ENCODE data around the gene PIK3R4.

PIK3R4 gene

GRCh38 chr3:130648293-130648692 is 98.3 kb downstream of the PIK3R4 start:
- Histone ChIP-seq H3K36me3 (ENCODE audit: control insufficient read depth in 2 of 2, insufficient read depth in 2 of 2, low read length in 2 of 2) (no peaks in the 10 kb centered on the region), H3K9me3 (ENCODE audit: control insufficient read depth in 2 of 2, low read length in 2 of 2) (no peaks in the 10 kb centered on the region), H3K27me3 (ENCODE audit: control insufficient read depth in 2 of 2, insufficient read depth in 2 of 2, low read length in 2 of 2) (no peaks in the 10 kb centered on the region), H3K4me1 (ENCODE audit: control insufficient read depth in 2 of 2, insufficient read depth in 2 of 2, low read length in 2 of 2) (no peaks in the 10 kb centered on the region), H3K9ac (ENCODE audit: low read depth in 1 of 2, low read length in 2 of 2) (no peak overlapping the region), H3K4me3 (ENCODE audit: low read length in 2 of 2) (no peak overlapping the region), H3K27ac (ENCODE audit: low read depth in 2 of 2, low read length in 2 of 2) (no peak overlapping the region)

DNA sequence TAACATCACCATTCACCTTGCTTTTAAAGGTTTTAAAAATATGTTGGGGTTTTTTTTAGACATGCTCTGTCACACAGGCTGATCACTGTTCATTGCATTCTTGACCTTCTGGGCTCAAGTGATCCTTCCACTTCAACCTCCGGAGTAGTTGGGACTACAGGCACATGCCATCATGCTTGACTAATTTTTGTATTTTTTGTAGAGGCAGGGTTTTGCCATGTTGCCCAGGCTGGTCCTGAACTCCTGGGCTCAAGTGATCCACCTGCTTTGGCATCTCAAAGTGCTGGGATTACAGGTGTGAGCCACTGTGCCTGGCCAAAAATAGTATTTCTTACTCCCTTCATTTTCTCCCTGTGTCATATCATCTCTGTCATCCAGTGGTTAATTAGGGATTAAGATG is 101.4 kb downstream of the PIK3R4 start:
- Histone ChIP-seq H3K36me3 (ENCODE audit: control insufficient read depth in 2 of 2, insufficient read depth in 2 of 2, low read length in 2 of 2) (no peaks in the 10 kb centered on the region), H3K4me1 (ENCODE audit: control insufficient read depth in 2 of 2, insufficient read depth in 2 of 2, low read length in 2 of 2) (no peaks in the 10 kb centered on the region), H3K9ac (ENCODE audit: low read depth in 1 of 2, low read length in 2 of 2) (no peak overlapping the region), H3K27me3 (ENCODE audit: control insufficient read depth in 2 of 2, insufficient read depth in 2 of 2, low read length in 2 of 2) (no peaks in the 10 kb centered on the region), H3K9me3 (ENCODE audit: control insufficient read depth in 2 of 2, low read length in 2 of 2) (no peaks in the 10 kb centered on the region), H3K27ac (ENCODE audit: low read depth in 2 of 2, low read length in 2 of 2) (no peak overlapping the region), H3K4me3 (ENCODE audit: low read length in 2 of 2) (no peak overlapping the region)

GRCh38 chr3:130644628-130645253 is 101.9 kb downstream of the PIK3R4 start:
- no peaks in the 10 kb centered on the region for H3K9me3 ChIP-seq (ENCODE audit: control insufficient read depth in 2 of 2, low read length in 2 of 2)
- H3K27ac ChIP-seq (ENCODE audit: low read depth in 2 of 2, low read length in 2 of 2) = no peak overlapping the region
- no peaks in the 10 kb centered on the region for H3K36me3 ChIP-seq (ENCODE audit: control insufficient read depth in 2 of 2, insufficient read depth in 2 of 2, low read length in 2 of 2)
- H3K27me3 ChIP-seq (ENCODE audit: control insufficient read depth in 2 of 2, insufficient read depth in 2 of 2, low read length in 2 of 2) = no peaks in the 10 kb centered on the region
- H3K4me3 ChIP-seq (ENCODE audit: low read length in 2 of 2) = no peak overlapping the region
- H3K4me1 ChIP-seq (ENCODE audit: control insufficient read depth in 2 of 2, insufficient read depth in 2 of 2, low read length in 2 of 2) = no peaks in the 10 kb centered on the region
- H3K9ac ChIP-seq (ENCODE audit: low read depth in 1 of 2, low read length in 2 of 2) = no peak overlapping the region

- Histone ChIP-seq H3K4me3 (ENCODE audit: low read length in 2 of 2) (no peak overlapping the region), H3K36me3 (ENCODE audit: control insufficient read depth in 2 of 2, insufficient read depth in 2 of 2, low read length in 2 of 2) (no peaks in the 10 kb centered on the region), H3K9ac (ENCODE audit: low read depth in 1 of 2, low read length in 2 of 2) (no peak overlapping the region), H3K4me1 (ENCODE audit: control insufficient read depth in 2 of 2, insufficient read depth in 2 of 2, low read length in 2 of 2) (no peaks in the 10 kb centered on the region), H3K27me3 (ENCODE audit: control insufficient read depth in 2 of 2, insufficient read depth in 2 of 2, low read length in 2 of 2) (no peaks in the 10 kb centered on the region), H3K27ac (ENCODE audit: low read depth in 2 of 2, low read length in 2 of 2) (no peak overlapping the region), H3K9me3 (ENCODE audit: control insufficient read depth in 2 of 2, low read length in 2 of 2) (no peaks in the 10 kb centered on the region)
These were observed 106.6 kb downstream of the PIK3R4 start for GRCh38 chr3:130640027-130640426.

DNA sequence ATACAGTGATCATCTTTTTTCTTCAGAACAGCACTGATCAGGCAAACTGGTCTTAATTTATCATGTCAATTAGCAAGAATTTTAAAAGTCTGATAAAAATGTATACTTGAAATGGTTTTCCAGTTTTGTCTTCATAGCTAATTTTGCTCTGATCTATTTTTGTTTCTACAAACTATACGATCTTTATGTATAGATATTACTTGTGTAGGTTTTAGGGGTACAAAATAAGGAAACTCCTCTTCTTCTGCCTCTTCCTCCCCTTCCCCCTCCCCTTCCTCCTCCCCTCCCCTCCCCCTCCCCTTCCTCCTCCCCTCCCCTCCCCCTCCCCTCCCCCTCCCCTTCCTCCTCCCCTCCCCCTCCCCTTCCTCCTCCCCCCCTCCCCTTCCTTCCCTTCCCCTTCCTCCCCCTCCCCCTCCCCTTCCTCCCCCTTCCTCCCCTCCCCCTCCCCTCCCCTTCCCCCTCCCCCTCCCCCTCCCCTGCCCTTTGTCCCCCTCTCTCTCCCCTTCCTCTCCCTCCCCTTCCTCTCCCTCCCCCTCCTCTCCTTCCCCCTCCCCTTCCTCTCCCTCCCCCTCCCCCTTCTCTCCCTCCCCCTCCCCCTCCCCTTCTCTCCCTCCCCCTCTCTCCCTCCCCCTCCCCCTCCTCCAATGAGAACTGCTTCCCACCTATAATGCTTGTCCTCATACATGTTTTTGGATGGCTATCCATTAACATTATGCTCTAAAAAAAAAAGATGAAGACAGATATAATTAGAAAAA is 110.0 kb downstream of the PIK3R4 start:
- Histone ChIP-seq H3K4me1 (ENCODE audit: control insufficient read depth in 2 of 2, insufficient read depth in 2 of 2, low read length in 2 of 2) (no peaks in the 10 kb centered on the region), H3K36me3 (ENCODE audit: control insufficient read depth in 2 of 2, insufficient read depth in 2 of 2, low read length in 2 of 2) (no peaks in the 10 kb centered on the region), H3K4me3 (ENCODE audit: low read length in 2 of 2) (no peak overlapping the region), H3K27ac (ENCODE audit: low read depth in 2 of 2, low read length in 2 of 2) (no peak overlapping the region), H3K27me3 (ENCODE audit: control insufficient read depth in 2 of 2, insufficient read depth in 2 of 2, low read length in 2 of 2) (no peaks in the 10 kb centered on the region), H3K9me3 (ENCODE audit: control insufficient read depth in 2 of 2, low read length in 2 of 2) (no peaks in the 10 kb centered on the region), H3K9ac (ENCODE audit: low read depth in 1 of 2, low read length in 2 of 2) (no peak overlapping the region)

DNA sequence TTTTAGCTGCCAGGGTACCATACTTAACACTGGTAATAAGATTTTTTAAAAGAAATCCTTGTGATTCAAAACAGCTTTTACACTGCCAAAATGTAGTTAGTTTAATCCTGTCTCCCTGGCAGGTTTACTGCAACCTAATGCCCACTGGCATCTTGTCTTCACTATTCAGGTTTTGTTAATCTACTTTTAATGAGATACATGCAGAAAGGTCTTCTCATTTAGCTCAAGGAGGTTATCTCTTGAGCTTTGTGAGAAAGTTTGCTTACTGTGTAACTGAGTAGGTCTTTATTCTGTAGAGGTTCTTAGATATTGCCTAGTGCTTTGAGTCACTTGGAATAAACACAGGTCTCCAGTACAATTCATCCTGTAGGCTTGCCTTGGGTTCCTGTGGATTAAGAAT is 110.7 kb downstream of the PIK3R4 start:
- no peaks in the 10 kb centered on the region for H3K27me3 ChIP-seq (ENCODE audit: control insufficient read depth in 2 of 2, insufficient read depth in 2 of 2, low read length in 2 of 2)
- no peaks in the 10 kb centered on the region for H3K36me3 ChIP-seq (ENCODE audit: control insufficient read depth in 2 of 2, insufficient read depth in 2 of 2, low read length in 2 of 2)
- no peak overlapping the region for H3K9ac ChIP-seq (ENCODE audit: low read depth in 1 of 2, low read length in 2 of 2)
- H3K27ac ChIP-seq (ENCODE audit: low read depth in 2 of 2, low read length in 2 of 2) = no peak overlapping the region
- H3K4me3 ChIP-seq (ENCODE audit: low read length in 2 of 2) = no peak overlapping the region
- no peaks in the 10 kb centered on the region for H3K9me3 ChIP-seq (ENCODE audit: control insufficient read depth in 2 of 2, low read length in 2 of 2)
- H3K4me1 ChIP-seq (ENCODE audit: control insufficient read depth in 2 of 2, insufficient read depth in 2 of 2, low read length in 2 of 2) = no peaks in the 10 kb centered on the region

DNA sequence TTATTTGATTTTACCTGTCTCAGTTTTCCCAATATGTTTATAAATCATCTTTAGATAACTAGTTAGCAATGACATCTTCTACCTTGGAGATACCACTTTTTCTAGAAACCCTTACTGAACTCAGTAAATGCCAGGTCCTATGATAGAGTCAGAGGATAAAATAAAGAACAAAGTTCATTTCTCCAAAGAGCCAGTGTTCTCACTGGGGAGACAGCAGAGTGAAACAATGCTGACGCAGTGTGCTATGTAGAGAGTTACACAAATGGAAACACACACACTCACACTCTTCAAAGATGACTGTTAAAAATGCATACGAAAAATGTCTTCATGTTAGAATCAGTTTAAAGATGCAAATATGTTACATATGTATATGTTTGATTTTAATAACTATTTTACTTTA is 111.3 kb downstream of the PIK3R4 start:
- H3K9ac ChIP-seq (ENCODE audit: low read depth in 1 of 2, low read length in 2 of 2) = no peak overlapping the region
- H3K4me3 ChIP-seq (ENCODE audit: low read length in 2 of 2) = no peak overlapping the region
- no peak overlapping the region for H3K27ac ChIP-seq (ENCODE audit: low read depth in 2 of 2, low read length in 2 of 2)
- H3K4me1 ChIP-seq (ENCODE audit: control insufficient read depth in 2 of 2, insufficient read depth in 2 of 2, low read length in 2 of 2) = no peaks in the 10 kb centered on the region
- H3K27me3 ChIP-seq (ENCODE audit: control insufficient read depth in 2 of 2, insufficient read depth in 2 of 2, low read length in 2 of 2) = no peaks in the 10 kb centered on the region
- no peaks in the 10 kb centered on the region for H3K36me3 ChIP-seq (ENCODE audit: control insufficient read depth in 2 of 2, insufficient read depth in 2 of 2, low read length in 2 of 2)
- H3K9me3 ChIP-seq (ENCODE audit: control insufficient read depth in 2 of 2, low read length in 2 of 2) = no peaks in the 10 kb centered on the region

Measured in mucosa of rectum (tissue), 2 donors.